ENCODE measurements around the gene SLC2A5. TPM values are rescaled to one million over a fixed set of nuclear protein-coding genes. Genes with fewer than 3 reads are reported as not detected.
"Not testable (repeated sequence)": the region's sequence is repeated elsewhere in the genome, so short reads cannot be mapped to it uniquely, and the experiment has no call there.

SLC2A5 gene
- polyA plus RNA-seq, 1 donor: 19.5 TPM

DNA sequence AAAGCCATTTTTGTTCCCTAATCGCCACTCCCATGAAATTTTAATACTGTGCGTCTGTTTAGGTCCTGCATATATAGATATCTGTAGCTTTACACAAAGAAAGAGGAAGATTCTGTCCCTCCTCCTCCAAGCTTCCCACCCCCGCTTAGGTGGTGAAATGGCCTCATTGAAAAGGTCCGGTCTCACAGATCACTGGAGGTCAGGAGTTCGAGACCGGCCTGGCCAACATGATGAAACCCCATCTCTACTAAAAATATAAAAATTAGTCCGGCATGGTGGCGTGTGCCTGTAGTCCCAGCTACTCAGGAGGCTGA lies 64.1 kb downstream of the SLC2A5 start:
- DNase-seq: no peak

DNA sequence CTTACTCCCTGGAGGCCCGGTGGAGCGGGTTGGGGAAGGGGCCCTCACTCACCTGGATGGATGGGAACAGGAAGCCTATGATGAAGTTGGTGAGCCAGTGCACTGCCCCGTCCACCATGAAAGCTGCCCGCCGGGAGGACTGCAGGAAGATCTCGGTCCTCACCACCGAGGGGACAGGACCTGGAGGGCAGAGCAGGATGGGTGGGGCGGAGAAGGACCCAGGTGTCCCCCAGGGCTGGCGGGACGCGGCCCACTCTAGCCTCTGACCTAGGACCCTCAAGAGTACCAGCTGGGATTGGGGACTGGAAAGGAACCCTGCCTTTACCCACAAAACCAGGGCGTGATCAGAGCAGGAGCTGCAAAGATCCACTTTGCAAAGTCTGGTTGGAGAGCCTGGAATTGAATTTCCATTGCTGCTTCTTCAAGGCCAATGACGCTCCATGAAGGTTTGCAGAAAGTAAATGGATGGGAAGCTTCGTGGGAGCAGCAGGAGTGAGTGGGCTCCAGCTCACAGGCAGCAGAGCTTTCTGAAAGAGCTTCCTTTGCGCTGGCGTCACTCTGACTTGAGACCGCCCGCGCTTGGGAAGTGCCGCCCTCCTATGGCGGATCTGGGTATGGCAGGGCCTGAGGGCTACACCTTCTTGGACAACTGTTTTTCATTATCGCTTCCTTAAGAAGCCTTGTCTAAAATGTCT lies 64.6 kb downstream of the SLC2A5 start:
- DNase-seq: peak; percentile 72

DNA sequence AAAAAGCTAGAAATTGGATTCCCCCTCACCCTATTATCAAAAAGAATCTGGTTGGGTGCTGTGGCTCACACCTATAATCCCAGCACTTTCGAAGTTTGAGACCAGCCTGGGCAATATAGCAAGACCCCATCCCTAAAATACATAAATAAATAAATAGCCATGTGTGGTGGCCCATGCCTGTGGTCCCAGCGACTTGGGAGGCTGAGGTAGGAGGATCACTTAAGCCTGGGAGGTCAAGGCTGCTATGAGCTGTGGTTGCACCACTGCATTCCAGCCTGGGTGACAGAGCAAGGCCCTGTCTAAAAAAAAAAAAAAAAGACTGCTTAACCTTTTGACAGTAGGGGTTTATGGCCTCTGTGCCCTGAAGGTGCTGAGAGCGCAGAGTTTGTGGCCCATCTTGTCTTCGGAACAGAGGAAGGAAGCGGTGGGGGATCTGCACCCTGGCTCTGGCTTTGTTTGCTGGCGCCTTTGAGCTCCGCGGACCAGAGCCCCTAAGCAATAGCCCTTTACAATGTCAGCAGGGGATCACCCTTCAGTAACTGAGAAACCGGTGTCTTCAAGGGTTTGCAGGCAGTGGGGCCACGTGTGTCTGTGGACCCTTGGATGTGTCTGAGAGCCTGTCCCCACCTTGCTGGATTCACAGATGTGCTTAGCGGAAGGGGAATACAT lies 65.3 kb downstream of the SLC2A5 start:
- no peak for DNase-seq

DNA sequence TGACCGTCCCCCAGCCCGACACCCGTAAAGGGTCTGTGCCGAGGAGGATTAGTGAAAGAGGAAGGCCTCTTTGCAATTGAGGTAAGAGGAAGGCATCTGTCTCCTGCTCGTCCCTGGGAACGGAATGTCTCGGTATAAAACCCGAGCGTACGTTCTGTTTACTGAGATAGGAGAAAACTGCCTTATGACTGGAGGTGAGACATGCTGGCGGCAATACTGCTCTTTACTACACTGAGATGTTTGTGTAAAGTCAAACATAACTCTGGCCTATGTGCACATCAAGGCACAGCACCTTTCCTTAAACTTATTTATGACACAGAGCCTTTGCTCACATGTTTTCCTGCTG lies 67.2 kb downstream of the SLC2A5 start:
- not testable (repeated sequence) for DNase-seq

DNA sequence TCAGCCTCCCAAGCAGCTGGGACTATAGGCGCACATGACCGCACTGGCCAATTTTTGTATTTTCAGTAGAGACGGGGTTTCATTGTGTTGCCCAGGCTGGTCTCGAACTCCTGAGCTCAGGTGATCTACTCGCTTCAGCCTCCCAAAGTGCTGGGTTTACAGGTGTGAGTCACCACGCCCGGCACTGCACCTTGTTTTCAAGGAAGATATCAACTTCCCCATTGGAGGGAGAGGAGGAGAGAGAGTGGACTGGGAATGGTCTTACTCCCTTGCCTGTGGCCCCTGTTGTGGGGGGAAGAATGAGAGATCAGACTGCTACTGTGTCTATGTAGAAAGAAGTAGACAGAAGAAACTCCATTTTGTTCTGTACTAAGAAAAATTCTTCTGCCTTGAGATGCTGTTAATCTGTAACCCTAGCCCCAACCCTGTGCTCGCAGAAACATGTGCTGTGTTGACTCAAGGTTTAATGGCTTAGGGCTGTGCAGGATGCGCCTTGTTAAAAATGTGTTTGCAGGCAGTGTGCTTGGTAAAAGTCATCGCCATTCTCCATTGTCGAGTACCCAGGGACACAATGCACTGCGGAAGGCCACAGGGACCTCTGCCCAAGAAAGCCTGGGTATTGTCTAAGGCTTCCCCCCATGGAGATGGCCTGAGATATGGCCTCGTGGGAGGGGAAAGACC lies 67.8 kb downstream of the SLC2A5 start:
- DNase-seq: not testable (repeated sequence)

DNA sequence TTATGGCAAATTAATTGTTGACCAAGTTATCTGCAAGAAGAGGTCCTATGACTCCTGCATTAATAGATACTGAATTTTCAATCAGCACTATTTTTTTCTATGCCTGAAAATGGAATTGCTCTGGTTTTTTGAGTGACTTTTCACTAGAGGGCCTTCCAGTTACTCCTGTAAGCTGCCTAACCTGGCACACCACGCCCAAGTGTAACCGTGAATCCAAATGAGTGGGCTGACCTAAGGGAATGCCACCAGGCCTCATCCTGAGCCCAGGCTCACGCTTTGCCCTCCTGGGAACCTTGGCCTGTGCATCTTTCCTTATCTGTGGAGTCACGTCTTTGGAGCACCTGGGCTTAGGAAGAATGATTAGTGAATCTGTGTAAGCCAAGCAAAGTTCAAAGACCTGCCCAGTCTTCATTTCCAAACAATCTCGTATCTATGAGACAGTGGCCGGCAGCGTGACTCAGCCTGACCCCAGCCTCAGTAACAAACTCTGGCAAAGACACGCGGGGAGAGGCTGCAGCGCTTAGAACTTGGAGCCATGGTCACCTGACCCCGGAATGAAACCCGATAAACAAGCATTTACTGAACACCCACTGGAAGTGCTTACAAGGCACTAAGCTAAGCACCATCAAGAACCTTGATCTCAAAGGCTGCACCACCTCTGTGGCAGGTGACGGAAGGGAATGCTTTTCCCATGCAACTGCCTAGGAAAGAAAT lies 75.3 kb downstream of the SLC2A5 start:
- DNase-seq: not testable (repeated sequence)

DNA sequence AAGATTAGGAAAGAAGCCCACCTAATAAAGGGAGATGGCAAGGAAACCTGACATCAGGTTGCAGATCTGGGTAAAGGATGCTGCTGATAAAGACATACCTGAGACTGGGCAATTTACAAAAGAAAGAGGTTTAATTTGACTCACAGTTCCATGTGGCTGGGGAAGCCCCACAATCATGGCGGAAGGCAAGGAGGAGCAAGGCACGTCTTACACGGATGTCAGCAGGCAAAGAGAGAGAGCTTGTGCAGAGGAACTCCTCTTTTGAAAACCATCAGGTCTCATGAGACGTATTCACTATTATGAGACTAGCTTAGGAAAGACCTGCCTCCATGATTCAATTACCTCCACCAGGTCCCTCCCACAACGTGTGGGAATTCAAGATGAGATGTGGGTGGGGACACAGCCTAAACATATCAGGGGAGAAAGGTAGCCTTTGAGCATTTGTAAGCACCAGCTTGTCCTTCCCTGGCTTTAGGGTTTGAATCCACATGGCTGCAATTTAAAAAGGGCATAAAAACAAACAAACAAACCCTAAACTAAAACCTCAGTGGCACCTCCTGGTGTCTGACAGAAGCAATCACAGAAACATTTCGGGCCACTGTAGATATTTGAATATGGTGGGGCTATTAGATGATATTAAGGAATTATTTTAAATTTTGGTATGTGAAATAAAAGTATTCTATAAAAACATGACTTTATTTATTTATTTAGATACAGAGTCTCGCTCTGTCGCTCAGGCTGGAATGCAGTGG lies 76.3 kb downstream of the SLC2A5 start:
- DNase-seq: no peak

DNA sequence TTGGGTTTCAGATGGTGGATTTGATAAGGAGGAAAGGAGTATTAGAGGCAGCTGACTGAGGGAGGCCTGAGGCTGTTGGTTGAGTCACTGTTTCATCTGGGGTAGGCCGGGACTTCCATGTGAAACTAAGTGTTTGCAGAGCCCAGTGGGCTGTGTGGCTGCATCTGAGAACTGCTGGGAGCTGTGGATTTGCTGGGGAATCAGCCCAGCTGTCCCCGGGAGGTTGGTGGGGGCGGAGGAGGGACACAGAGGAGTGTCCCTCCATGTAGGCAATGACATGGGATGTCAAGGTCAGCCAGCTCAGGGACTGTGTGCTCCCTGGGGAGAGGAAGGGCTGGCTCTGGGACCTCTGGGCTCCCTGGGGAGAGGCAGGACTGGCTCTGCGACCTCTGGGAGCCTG lies 79.6 kb downstream of the SLC2A5 start:
- no peak for DNase-seq

DNA sequence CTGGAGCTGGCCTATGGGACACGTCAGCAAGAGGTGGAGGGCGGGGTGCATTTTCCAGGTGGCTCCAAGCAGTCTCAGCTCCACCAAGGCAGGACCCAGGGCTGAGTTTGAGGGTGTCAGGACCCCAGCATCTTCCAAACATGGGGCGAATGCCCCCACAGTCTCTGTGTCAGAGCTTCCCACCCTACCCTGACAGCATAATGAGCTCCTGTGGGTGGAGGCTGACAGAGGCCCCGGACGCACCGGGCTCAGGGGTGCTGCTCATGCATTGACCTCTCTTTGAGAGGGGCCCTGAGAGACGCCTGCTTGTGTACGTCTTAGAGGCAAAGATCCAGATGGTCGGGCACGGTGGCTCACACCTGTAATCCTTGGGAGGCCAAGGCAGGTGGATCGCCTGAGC lies 80.4 kb downstream of the SLC2A5 start:
- DNase-seq: no peak

DNA sequence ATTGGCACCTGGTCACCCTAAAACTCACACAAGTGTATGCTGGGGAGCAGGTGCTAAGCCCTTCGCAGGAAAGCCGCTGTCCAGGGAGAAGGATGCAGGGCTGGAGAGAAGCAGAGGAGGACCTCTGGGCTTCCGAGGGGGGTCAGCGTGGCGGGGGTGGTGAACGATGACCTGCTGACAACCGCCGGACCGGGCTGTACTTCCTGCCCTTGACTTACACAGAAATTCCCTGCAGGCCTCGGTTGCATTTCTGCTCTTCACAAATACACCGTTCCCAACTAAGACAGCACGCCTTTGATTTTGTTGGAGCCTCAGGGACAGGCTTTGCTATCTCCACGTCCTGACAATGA lies 80.8 kb downstream of the SLC2A5 start:
- DNase-seq: no peak

DNA sequence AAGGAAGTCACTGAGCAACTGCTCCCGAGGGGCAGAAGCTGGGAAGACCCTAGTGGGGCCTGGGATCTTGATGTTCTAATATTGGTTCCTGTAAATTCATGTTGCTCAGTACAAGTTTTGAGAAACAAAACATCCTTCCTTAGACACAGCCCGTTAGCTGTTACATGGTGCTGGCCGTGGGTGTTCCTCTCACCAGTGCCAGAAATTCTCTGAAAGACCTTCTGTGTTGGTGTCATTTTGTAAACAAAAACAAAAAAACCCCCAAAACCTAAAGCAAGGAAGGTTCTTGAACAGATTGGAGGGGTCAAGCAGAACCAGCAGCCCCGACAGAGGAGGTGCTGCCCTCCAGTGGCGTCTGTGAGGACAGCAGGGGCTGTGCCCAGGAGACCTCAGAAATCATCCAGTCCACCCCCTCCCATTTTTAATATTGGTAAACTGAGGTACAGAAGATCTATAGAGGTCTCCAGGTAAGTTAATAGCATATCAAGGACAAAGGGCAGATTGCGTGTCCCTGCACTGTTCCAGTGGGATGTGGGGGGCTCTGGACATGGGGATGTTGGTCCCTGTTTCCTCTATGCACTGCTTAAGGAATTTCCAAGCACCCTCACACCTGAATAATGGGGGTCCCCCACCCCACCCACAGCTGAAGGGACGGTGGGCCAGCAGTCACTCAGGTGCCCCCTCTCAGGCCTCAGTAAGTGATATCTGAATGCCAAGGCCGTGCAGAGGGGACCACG lies 81.4 kb downstream of the SLC2A5 start:
- DNase-seq: peak; percentile 33

DNA sequence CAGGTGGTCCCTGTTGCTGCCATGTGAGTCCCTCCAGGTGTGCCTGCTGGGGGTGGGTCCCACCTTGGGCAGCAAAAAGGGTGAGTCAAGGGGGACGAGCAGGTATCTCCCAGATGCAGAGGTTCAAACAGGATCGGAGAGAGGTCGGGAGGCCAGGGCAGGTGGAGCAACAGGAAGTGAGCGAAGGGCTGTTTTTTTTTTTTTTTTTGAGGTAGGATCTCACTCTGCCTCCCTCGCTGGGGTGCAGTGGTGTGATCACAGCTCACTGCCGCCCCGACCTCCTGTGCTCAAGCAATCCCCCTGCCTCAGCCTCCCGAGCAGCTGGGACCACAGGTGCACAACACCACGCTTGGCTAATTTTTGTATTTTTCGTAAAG lies 82.6 kb downstream of the SLC2A5 start:
- no peak for DNase-seq

DNA sequence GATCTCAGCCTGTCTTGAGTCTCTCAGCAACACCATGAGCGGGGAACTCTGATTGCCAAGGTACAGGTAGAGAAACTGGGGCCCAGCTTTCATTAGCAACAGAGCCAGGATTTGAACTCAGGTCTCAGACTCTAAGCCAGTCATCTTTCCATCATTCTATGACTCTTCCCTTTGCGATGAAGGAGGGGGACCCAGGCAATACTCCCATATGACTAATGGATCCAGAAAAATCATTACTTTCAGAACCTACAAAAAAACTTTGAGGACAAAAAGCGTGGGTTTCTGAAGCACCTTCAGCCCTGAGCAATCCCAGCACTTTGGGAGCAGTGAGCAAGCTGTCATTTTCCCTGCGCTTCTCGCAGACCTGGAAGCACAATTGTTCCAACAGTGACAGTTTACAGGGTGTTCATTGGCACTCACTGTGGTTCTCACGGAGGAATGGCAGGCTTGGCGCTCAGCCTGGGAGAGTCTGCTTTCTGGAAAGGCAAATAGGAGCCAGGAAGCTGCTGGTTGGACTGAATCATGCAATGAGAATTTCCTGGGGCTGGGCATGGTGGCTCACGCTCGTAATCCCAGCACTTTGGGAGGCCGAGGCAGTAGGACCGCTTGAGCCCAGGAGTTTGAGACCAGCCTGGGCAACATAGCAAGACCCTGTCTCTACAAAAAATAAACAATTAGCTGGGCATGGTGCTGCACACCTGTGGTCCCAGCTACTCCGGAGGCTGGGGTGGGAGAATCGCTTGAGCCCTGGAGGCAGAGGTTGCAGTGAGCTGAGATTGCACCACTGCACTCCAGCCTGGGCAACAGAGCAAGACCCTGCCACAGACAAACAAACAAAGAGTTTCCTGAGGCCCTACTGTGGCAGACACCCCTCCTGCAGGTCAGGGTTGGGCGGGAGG lies 83.3 kb downstream of the SLC2A5 start:
- DNase-seq: peak; percentile 34

Other genes starting within 250 kb of the SLC2A5 start
- gene ENO1, start 190.9 kb downstream of the SLC2A5 start, polyA plus RNA-seq (ENCODE audit: insufficient read length): 354 TPM
- not detected for gene CA6, start 123.8 kb downstream of the SLC2A5 start, polyA plus RNA-seq (ENCODE audit: insufficient read length)
- gene SLC2A7, start 43.2 kb downstream of the SLC2A5 start, polyA plus RNA-seq (ENCODE audit: insufficient read length): not detected
- gene GPR157, start 59.5 kb upstream of the SLC2A5 start, polyA plus RNA-seq (ENCODE audit: insufficient read length): 1.1 TPM
- 34.6 TPM for gene H6PD, start 165.1 kb upstream of the SLC2A5 start, polyA plus RNA-seq (ENCODE audit: insufficient read length)
- 7.0 TPM for gene SPSB1, start 223.3 kb upstream of the SLC2A5 start, polyA plus RNA-seq (ENCODE audit: insufficient read length)

Data from hindlimb muscle (tissue), 1 donor.